Upper lobe of left lung (tissue), 6 donors: Measurements from ENCODE around the gene CA11. TPM values are rescaled to one million over a fixed set of nuclear protein-coding genes. Genes with fewer than 3 reads are reported as not detected.

Experiments used
- ATAC-seq, 2 donors: fragments of 200-7000 bp; cut with Tn5 transposase; one replicate each; pipeline ENCODE4 v1.9.1; 2022; ENCODE audit warnings: mild to moderate bottlenecking in 2 of 2, moderate library complexity in 2 of 2; ENCODE audit not compliant: low FRiP score in 2 of 2
- DNase-seq, 2 donors: peaks; one replicate each; pipeline ENCODE4 v3.0.0-alpha.2; 2019 to 2020
- H3K27ac ChIP-seq, 4 donors: fragments of 200-600 bp; sonication (generic); one replicate each; pipeline ENCODE4 v1.5.1; 2016 to 2019
- H3K27me3 ChIP-seq, 4 donors: fragments of 200-600 bp; sonication (generic); one replicate each; pipeline ENCODE4 v1.5.1; 2017 to 2019
- H3K36me3 ChIP-seq, 4 donors: fragments of 200-600 bp; sonication (generic); one replicate each; pipeline ENCODE4 v1.5.1; 2016 to 2019
- H3K4me1 ChIP-seq, 4 donors: fragments of 200-600 bp; sonication (generic); one replicate each; pipeline ENCODE4 v1.5.1; 2018 to 2019
- H3K4me3 ChIP-seq, 4 donors: fragments of 200-600 bp; sonication (generic); one replicate each; pipeline ENCODE4 v1.5.1; 2017 to 2019; ENCODE audit warnings: mild to moderate bottlenecking in 2 of 4, moderate library complexity in 1 of 4
- H3K9me3 ChIP-seq, 4 donors: fragments of 200-600 bp; sonication (generic); one replicate each; pipeline ENCODE4 v1.5.1; 2018 to 2019
- CTCF ChIP-seq, 6 experiments: fragments of 450-650 bp in 4 of 6; fragments of 200-600 bp in 2 of 6; sonication (generic) in 2 of 6; IDR thresholded peaks; one replicate each; pipeline ENCODE4 v1.5.1; 2016 to 2019; ENCODE audit warnings: antibody characterized with exemption in 6 of 6
- EP300 ChIP-seq, 4 donors: sonication (generic); formaldehyde crosslinking; IDR thresholded peaks; one replicate each; pipeline ENCODE4 v1.5.1; 2017; ENCODE audit warnings: antibody characterized with exemption in 4 of 4, control low read depth in 2 of 4
- POLR2A ChIP-seq, 4 donors: fragments of 450-650 bp; IDR thresholded peaks; one replicate each; pipeline ENCODE4 v1.5.1; 2016 to 2017; ENCODE audit warnings: antibody characterized with exemption in 4 of 4, mild to moderate bottlenecking in 2 of 4
- POLR2AphosphoS5 ChIP-seq, 2 donors: sonication (generic); formaldehyde crosslinking; IDR thresholded peaks; one replicate each; pipeline ENCODE4 v1.5.1; 2017; ENCODE audit warnings: antibody characterized with exemption in 2 of 2
- WGBS, 2 donors: methylation state at CpG; one replicate each; pipeline ENCODE4 v1.1.5; 2017 to 2018; 5-methylcytosine and 5-hydroxymethylcytosine counted together
- total RNA-seq, 6 donors: library from RNA; depleted of rRNA in 4 of 6; stranded (reverse); fragments of >200 nt in 4 of 6; gene quantifications; one replicate each; pipeline versions ENCODE4 v1.1.0 to v1.2.1, GENCODE V29; 2016 to 2021
- donor health status: DM: no; HTN: no; CAD: no; lungs with moderate emphysema.
- donor health status: DM: no; HTN: yes; CAD: no; lungs with severe emphysema.

The CA11 gene
- total RNA-seq, 6 donors from 2014 or later: 2.1 to 8.1 (median 5.3) TPM

GRCh38 chr19:48617146-48617937 is 28.6 kb downstream of the CA11 start:
- H3K27me3 ChIP-seq: no peaks in the 10 kb centered on the region
- H3K36me3 ChIP-seq: peaks cover 15 to 40% (median 28%) of the 10 kb centered on the region in 4 donors
- no peak for TF ChIP-seq POLR2AphosphoS5 (IDR thresholded peaks at IDR 0.05)
- TF ChIP-seq POLR2A (IDR thresholded peaks at IDR 0.05): no peak
- TF ChIP-seq CTCF (IDR thresholded peaks at IDR 0.05): no peak
- no peak for TF ChIP-seq EP300 (IDR thresholded peaks at IDR 0.05)
- ATAC-seq (no peak), DNase-seq (no peak)
- H3K27ac ChIP-seq: peak overlapping the region; percentile 84 to 94 (median 93)
- no peaks in the 10 kb centered on the region for H3K9me3 ChIP-seq
- H3K4me1 ChIP-seq: peaks cover 33 to 68% (median 43%) of the 10 kb centered on the region in 4 donors
- WGBS, 2 donors: 53 to 60% methylated on average over 15 to 18 of the region's 18 CpGs
- peak overlapping the region in 3 of 4 donors; percentile 63 to 88 (median 71) for H3K4me3 ChIP-seq

- DNase-seq: no peak
Measured at GRCh38 chr19:48616491-48617056, 29.4 kb downstream of the CA11 start.

GRCh38 chr19:48616041-48616436 is 29.9 kb downstream of the CA11 start:
- H3K36me3 ChIP-seq: peaks cover 15 to 34% (median 28%) of the 10 kb centered on the region in 4 donors
- H3K4me1 ChIP-seq: peaks cover 33 to 62% (median 43%) of the 10 kb centered on the region in 4 donors
- ATAC-seq: no peak
- H3K4me3 ChIP-seq: peak overlapping the region in 1 of 4 donors; percentile 88
- no peaks in the 10 kb centered on the region for H3K27me3 ChIP-seq
- TF ChIP-seq CTCF (IDR thresholded peaks at IDR 0.05) (no peak), EP300 (IDR thresholded peaks at IDR 0.05) (no peak), POLR2A (IDR thresholded peaks at IDR 0.05) (no peak), POLR2AphosphoS5 (IDR thresholded peaks at IDR 0.05) (no peak)
- peak overlapping the region; percentile 82 to 94 (median 88) for H3K27ac ChIP-seq
- H3K9me3 ChIP-seq: no peaks in the 10 kb centered on the region
- DNase-seq: peak in 1 of 2 donors; percentile 82
- 92% methylated on average over 16 of the region's 16 CpGs; no CpG with 5 or more reads in 1 of the 2 donors for WGBS, 2 donors

More at GRCh38 chr19:48616491-48617056, 29.4 kb downstream of the CA11 start:
- TF ChIP-seq POLR2A (IDR thresholded peaks at IDR 0.05) (no peak), EP300 (IDR thresholded peaks at IDR 0.05) (no peak), POLR2AphosphoS5 (IDR thresholded peaks at IDR 0.05) (no peak), CTCF (IDR thresholded peaks at IDR 0.05) (no peak)
- H3K4me3 ChIP-seq: peak overlapping the region in 1 of 4 donors; percentile 88
- WGBS, 2 donors: 55 to 80% methylated on average over 8 to 12 of the region's 12 CpGs
- ATAC-seq: no peak
- H3K27me3 ChIP-seq: no peaks in the 10 kb centered on the region
- no peaks in the 10 kb centered on the region for H3K9me3 ChIP-seq
- H3K27ac ChIP-seq: peak overlapping the region; percentile 84 to 94 (median 93)
- peaks cover 33 to 62% (median 43%) of the 10 kb centered on the region in 4 donors for H3K4me1 ChIP-seq
- peaks cover 15 to 39% (median 28%) of the 10 kb centered on the region in 4 donors for H3K36me3 ChIP-seq

- DNase-seq (peak in 1 of 2 donors; percentile 66), ATAC-seq (no peak)
- Histone ChIP-seq H3K4me3 (peak overlapping the region in 1 of 4 donors; percentile 45), H3K27ac (peak overlapping the region; percentile 82 to 94 (median 88)), H3K36me3 (peaks cover 15 to 32% (median 28%) of the 10 kb centered on the region in 4 donors), H3K4me1 (peaks cover 33 to 61% (median 43%) of the 10 kb centered on the region in 4 donors), H3K27me3 (no peaks in the 10 kb centered on the region), H3K9me3 (no peaks in the 10 kb centered on the region)
- WGBS, 2 donors: 70 to 80% methylated on average over 19 of the region's 19 CpGs
- TF ChIP-seq POLR2AphosphoS5 (IDR thresholded peaks at IDR 0.05): no peak
- TF ChIP-seq CTCF (IDR thresholded peaks at IDR 0.05): no peak
- no peak for TF ChIP-seq POLR2A (IDR thresholded peaks at IDR 0.05)
- no peak for TF ChIP-seq EP300 (IDR thresholded peaks at IDR 0.05)
Measured at GRCh38 chr19:48615231-48616040, 30.6 kb downstream of the CA11 start.
